AG09309 (cell line): ENCODE results near the gene ABTB2.

Experiments
- DNase-seq: peaks from one replicate; pipeline ENCODE4 v3.0.0-alpha.2; 2010; ENCODE audit warnings: low read depth
- H3K4me3 ChIP-seq: 2 replicates; pipeline ENCODE4 v1.5.1; 2011; ENCODE audit warnings: mild to moderate bottlenecking, low read depth, low read length, moderate library complexity; ENCODE audit not compliant: control insufficient read depth
- CTCF ChIP-seq: IDR thresholded peaks from 2 replicates; pipeline ENCODE4 v1.5.1; 2011; ENCODE audit warnings: mild to moderate bottlenecking, low read depth, low read length, inconsistent platforms; ENCODE audit not compliant: insufficient read depth, control insufficient read depth; ENCODE audit errors: missing control alignments

The ABTB2 gene

GRCh38 chr11:34149274-34149673 is 208.5 kb downstream of the ABTB2 start:
- H3K4me3 ChIP-seq = no peak overlapping the region
- no peak for TF ChIP-seq CTCF
- no peak for DNase-seq

GRCh38 chr11:34148504-34149165 is 209.2 kb downstream of the ABTB2 start:
- H3K4me3 ChIP-seq = no peak overlapping the region
- TF ChIP-seq CTCF = no peak
- no peak for DNase-seq

- DNase-seq = no peak
- no peak overlapping the region for H3K4me3 ChIP-seq
- TF ChIP-seq CTCF = no peak
Observed at GRCh38 chr11:34147581-34147980, 210.2 kb downstream of the ABTB2 start.

- no peak overlapping the region for H3K4me3 ChIP-seq
- TF ChIP-seq CTCF = no peak
- DNase-seq = no peak
Observed at GRCh38 chr11:34146866-34147265, 210.9 kb downstream of the ABTB2 start.

GRCh38 chr11:34146411-34146810 is 211.4 kb downstream of the ABTB2 start:
- no peak for DNase-seq
- no peak for TF ChIP-seq CTCF
- no peak overlapping the region for H3K4me3 ChIP-seq

- TF ChIP-seq CTCF = no peak
- DNase-seq = no peak
- no peak overlapping the region for H3K4me3 ChIP-seq
Observed at GRCh38 chr11:34145847-34146381, 211.9 kb downstream of the ABTB2 start.
